Peyer's patch (tissue), 4 donors: ENCODE data around the gene TEX30. TPM values are rescaled to one million over a fixed set of nuclear protein-coding genes. Genes with fewer than 3 reads are reported as not detected.

Experiments used
- DNase-seq, 3 donors: peaks; one replicate each; pipeline ENCODE4 v3.0.0-alpha.2; 2017 to 2019
- H3K27ac ChIP-seq, 4 donors: fragments of 200-600 bp; sonication (generic); one replicate each; pipeline ENCODE4 v1.5.1; 2016 to 2019
- H3K27me3 ChIP-seq, 2 donors: fragments of 200-600 bp; sonication (generic); one replicate each; pipeline ENCODE4 v1.5.1; 2019
- H3K36me3 ChIP-seq, 3 donors: fragments of 200-600 bp; sonication (generic); one replicate each; pipeline ENCODE4 v1.5.1; 2016 to 2019
- H3K4me1 ChIP-seq, 4 donors: fragments of 200-600 bp; sonication (generic); one replicate each; pipeline ENCODE4 v1.5.1; 2016 to 2019
- H3K4me3 ChIP-seq, 4 donors: fragments of 200-600 bp; sonication (generic); 1 replicate in 3 of 4; 2 replicates in 1 of 4; pipeline ENCODE4 v1.5.1; 2016 to 2019; ENCODE audit warnings: mild to moderate bottlenecking in 1 of 4
- H3K9me3 ChIP-seq, 4 donors: fragments of 200-600 bp; sonication (generic); one replicate each; pipeline ENCODE4 v1.5.1; 2016 to 2019; ENCODE audit warnings: mild to moderate bottlenecking in 1 of 4
- CTCF ChIP-seq, 6 experiments: fragments of 450-650 bp in 4 of 6; fragments of 200-600 bp in 2 of 6; sonication (generic) in 1 of 6; IDR thresholded peaks; one replicate each; pipeline ENCODE4 v1.5.1; 2017 to 2019; ENCODE audit warnings: antibody characterized with exemption in 6 of 6, mild to moderate bottlenecking in 3 of 6, moderate library complexity in 1 of 6
- POLR2A ChIP-seq, 2 donors: fragments of 450-650 bp; IDR thresholded peaks; one replicate each; pipeline ENCODE4 v1.5.1; 2017; ENCODE audit warnings: antibody characterized with exemption in 2 of 2, mild to moderate bottlenecking in 2 of 2, moderate library complexity in 2 of 2
- total RNA-seq, 4 donors: library from RNA; depleted of rRNA; stranded (reverse); fragments of >200 nt; gene quantifications; one replicate each; pipeline ENCODE4 v1.1.0, GENCODE V29; 2016

TEX30 gene
- total RNA-seq, 4 donors from 2014 or later: 2.4 to 11.0 (median 4.8) TPM; not detected in 1

- no peak overlapping the region for H3K27ac ChIP-seq
- DNase-seq: no peak
- H3K4me3 ChIP-seq: no peak overlapping the region
- no peaks in the 10 kb centered on the region for H3K27me3 ChIP-seq
- TF ChIP-seq CTCF (IDR thresholded peaks at IDR 0.05) (no peak), POLR2A (IDR thresholded peaks at IDR 0.05) (no peak)
- no peaks in the 10 kb centered on the region for H3K36me3 ChIP-seq
- peaks cover 0 to 11% (median 3%) of the 10 kb centered on the region in 4 donors for H3K4me1 ChIP-seq
- H3K9me3 ChIP-seq: no peaks in the 10 kb centered on the region
These were observed 2.1 kb downstream of the TEX30 start for GRCh38 chr13:102771298-102772041.

GRCh38 chr13:102770435-102770834, 3.2 kb downstream of the TEX30 start:
- Histone ChIP-seq H3K27me3 (no peaks in the 10 kb centered on the region), H3K9me3 (no peaks in the 10 kb centered on the region), H3K36me3 (no peaks in the 10 kb centered on the region), H3K27ac (no peak overlapping the region), H3K4me3 (no peak overlapping the region), H3K4me1 (peaks cover 0 to 11% (median 3%) of the 10 kb centered on the region in 4 donors)
- no peak for DNase-seq
- TF ChIP-seq POLR2A (IDR thresholded peaks at IDR 0.05) (no peak), CTCF (IDR thresholded peaks at IDR 0.05) (no peak)

- TF ChIP-seq CTCF (IDR thresholded peaks at IDR 0.05) (no peak), POLR2A (IDR thresholded peaks at IDR 0.05) (no peak)
- H3K27me3 ChIP-seq: no peaks in the 10 kb centered on the region
- H3K27ac ChIP-seq: no peak overlapping the region
These were observed 3.9 kb downstream of the TEX30 start for GRCh38 chr13:102769679-102770078.

GRCh38 chr13:102768909-102769308, 4.7 kb downstream of the TEX30 start:
- no peak for DNase-seq
- no peaks in the 10 kb centered on the region for H3K36me3 ChIP-seq
- H3K9me3 ChIP-seq: no peaks in the 10 kb centered on the region
- H3K4me3 ChIP-seq: no peak overlapping the region
- no peak overlapping the region for H3K27ac ChIP-seq
- peaks cover 0 to 6% (median 3%) of the 10 kb centered on the region in 4 donors for H3K4me1 ChIP-seq
- TF ChIP-seq POLR2A (IDR thresholded peaks at IDR 0.05) (no peak), CTCF (IDR thresholded peaks at IDR 0.05) (no peak)
- H3K27me3 ChIP-seq: no peaks in the 10 kb centered on the region

More at GRCh38 chr13:102769679-102770078, 3.9 kb downstream of the TEX30 start:
- no peak for DNase-seq
- H3K4me1 ChIP-seq: peaks cover 0 to 11% (median 3%) of the 10 kb centered on the region in 4 donors
- no peaks in the 10 kb centered on the region for H3K9me3 ChIP-seq
- no peak overlapping the region for H3K4me3 ChIP-seq
- no peaks in the 10 kb centered on the region for H3K36me3 ChIP-seq

- no peak for DNase-seq
- H3K27ac ChIP-seq: no peak overlapping the region
- H3K4me1 ChIP-seq: no peaks in the 10 kb centered on the region
- H3K36me3 ChIP-seq: no peaks in the 10 kb centered on the region
- no peak for TF ChIP-seq CTCF (IDR thresholded peaks at IDR 0.05)
- TF ChIP-seq POLR2A (IDR thresholded peaks at IDR 0.05): no peak
- no peaks in the 10 kb centered on the region for H3K27me3 ChIP-seq
- no peaks in the 10 kb centered on the region for H3K9me3 ChIP-seq
- H3K4me3 ChIP-seq: no peak overlapping the region
These were observed 9.8 kb downstream of the TEX30 start for GRCh38 chr13:102763741-102764140.
